Activated CD4-positive, CD25-positive, alpha-beta regulatory T cell treated with anti-CD3 and anti-CD28 coated beads, Interleukin-2, amount 50 U/mL, for 16 hours (primary cell): ENCODE data around the gene PDIA5.

Source experiments
- DNase-seq: peaks from one replicate; pipeline ENCODE4 v3.0.0-alpha.2; 2020; ENCODE audit warnings: low read depth, low spot score

Gene PDIA5

GRCh38 chr3:123071581-123071980, 4.8 kb downstream of the PDIA5 start:
- no peak for DNase-seq

- DNase-seq = no peak
These were observed 5.3 kb downstream of the PDIA5 start for GRCh38 chr3:123072152-123072551.

GRCh38 chr3:123072564-123072963, 5.7 kb downstream of the PDIA5 start:
- no peak for DNase-seq

- DNase-seq = no peak
These were observed 8.5 kb downstream of the PDIA5 start for GRCh38 chr3:123075359-123075758.

GRCh38 chr3:123076112-123076495, 9.3 kb downstream of the PDIA5 start:
- no peak for DNase-seq

GRCh38 chr3:123076496-123077418, 9.9 kb downstream of the PDIA5 start:
- DNase-seq = no peak

GRCh38 chr3:123078101-123078500, 11.3 kb downstream of the PDIA5 start:
- no peak for DNase-seq

GRCh38 chr3:123080864-123081562, 14.2 kb downstream of the PDIA5 start:
- no peak for DNase-seq

GRCh38 chr3:123081718-123082369, 15.0 kb downstream of the PDIA5 start:
- no peak for DNase-seq

GRCh38 chr3:123082370-123083065, 15.7 kb downstream of the PDIA5 start:
- DNase-seq = no peak

- DNase-seq = no peak
These were observed 16.7 kb downstream of the PDIA5 start for GRCh38 chr3:123083383-123084124.

- DNase-seq = no peak
These were observed 17.4 kb downstream of the PDIA5 start for GRCh38 chr3:123084192-123084591.

GRCh38 chr3:123084738-123085237, 18.0 kb downstream of the PDIA5 start:
- DNase-seq = no peak

- no peak for DNase-seq
These were observed 18.6 kb downstream of the PDIA5 start for GRCh38 chr3:123085293-123085931.

- DNase-seq = no peak
These were observed 19.3 kb downstream of the PDIA5 start for GRCh38 chr3:123085932-123086627.

- DNase-seq = no peak
These were observed 21.6 kb downstream of the PDIA5 start for GRCh38 chr3:123088387-123088786.

- no peak for DNase-seq
These were observed 22.9 kb downstream of the PDIA5 start for GRCh38 chr3:123089611-123090331.

GRCh38 chr3:123090728-123091531, 24.1 kb downstream of the PDIA5 start:
- no peak for DNase-seq
